Left cardiac atrium (tissue), 4 donors: ENCODE measurements around the gene CNTLN. TPM values are rescaled to one million over a fixed set of nuclear protein-coding genes. Genes with fewer than 3 reads are reported as not detected.
"Not testable (repeated sequence)": the region's sequence is repeated elsewhere in the genome, so short reads cannot be mapped to it uniquely, and the experiment has no call there.

Experiments
- ATAC-seq, 2 donors: fragments of 200-7000 bp; cut with Tn5 transposase; one replicate each; pipeline ENCODE4 v1.9.1; 2020; ENCODE audit warnings: mild to moderate bottlenecking in 2 of 2, moderate library complexity in 2 of 2
- DNase-seq: peaks from one replicate; pipeline ENCODE4 v3.0.0-alpha.2; 2020
- intact Hi-C, 2 donors: fragments of 100-400 bp; cut with DNase I; formaldehyde crosslinking; loops; one replicate each; pipeline versions ENCODE4 v1.14.1 to v1.15.1; 2022 to 2023
- total RNA-seq, 2 donors: library from RNA; stranded (reverse); fragmentation: NEBNext Ultra II Directional; extraction: Animal tissue kit (Norgen Biotek cat#: 25700); gene quantifications; one replicate each; pipeline ENCODE4 v1.2.1, GENCODE V29; 2021
- donor health status: DM: no; HTN: yes; CAD: no.
- donor health status: DM: no; HTN: yes; CAD: no; lungs with severe emphysema.
- donor health status: DM: yes; HTN: yes; CAD: no.
- donor health status: Dilated cardiomyopathy.

CNTLN gene
- total RNA-seq, 2 donors from 2014 or later = 4.5 to 5.3 TPM

DNA sequence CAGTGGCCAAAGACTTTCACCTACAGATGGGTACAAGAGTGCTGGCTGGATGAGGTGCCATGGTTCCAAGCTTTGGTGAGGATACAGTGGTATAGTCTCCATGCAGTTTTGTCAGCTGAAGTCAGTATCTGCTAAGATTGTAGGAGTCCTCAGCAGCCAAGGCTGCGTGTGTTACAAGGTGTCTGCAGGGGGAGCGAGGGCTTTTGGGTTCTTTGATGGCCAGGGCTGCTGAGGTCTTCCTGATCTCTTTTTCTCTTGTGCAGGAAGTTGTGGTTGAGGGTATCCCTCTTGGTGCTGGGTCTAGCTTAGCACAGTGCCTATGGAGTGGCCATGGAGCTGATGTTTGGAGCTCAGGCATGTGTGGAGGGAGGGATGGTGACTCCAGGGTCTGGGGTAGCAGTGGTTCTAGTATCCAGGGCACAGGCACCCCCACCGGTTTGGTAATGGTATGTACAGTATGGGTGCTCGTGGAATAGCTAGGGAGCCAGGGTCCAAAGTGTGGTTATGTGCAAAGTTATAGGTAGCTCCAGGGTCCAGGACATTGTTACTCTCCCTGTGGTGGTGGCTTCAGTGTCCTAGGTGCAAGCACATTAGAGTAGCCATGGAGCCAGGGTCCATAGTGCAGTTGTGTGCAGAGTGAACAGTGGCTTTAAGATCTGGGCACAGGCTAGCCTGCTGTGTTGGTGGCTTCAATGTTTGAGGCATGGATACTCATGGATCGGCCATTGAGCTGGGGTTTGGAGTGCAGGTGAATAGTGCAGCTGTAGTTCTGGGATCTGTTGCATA is 36.7 kb downstream of the CNTLN start:
- DNase-seq (no peak), ATAC-seq (no peak)
- intact Hi-C loops = no loop called here

- intact Hi-C loops, DNase-seq, ATAC-seq: not testable (repeated sequence)
Measured at GRCh38 chr9:17177496-17177895, 42.7 kb downstream of the CNTLN start.

- DNase-seq (no peak), ATAC-seq (no peak)
- intact Hi-C loops = no loop called here
Measured at GRCh38 chr9:17185481-17186029, 50.7 kb downstream of the CNTLN start.

- intact Hi-C loops = no loop called here
- ATAC-seq (no peak), DNase-seq (no peak)
Measured at GRCh38 chr9:17191082-17191481, 56.2 kb downstream of the CNTLN start.

DNA sequence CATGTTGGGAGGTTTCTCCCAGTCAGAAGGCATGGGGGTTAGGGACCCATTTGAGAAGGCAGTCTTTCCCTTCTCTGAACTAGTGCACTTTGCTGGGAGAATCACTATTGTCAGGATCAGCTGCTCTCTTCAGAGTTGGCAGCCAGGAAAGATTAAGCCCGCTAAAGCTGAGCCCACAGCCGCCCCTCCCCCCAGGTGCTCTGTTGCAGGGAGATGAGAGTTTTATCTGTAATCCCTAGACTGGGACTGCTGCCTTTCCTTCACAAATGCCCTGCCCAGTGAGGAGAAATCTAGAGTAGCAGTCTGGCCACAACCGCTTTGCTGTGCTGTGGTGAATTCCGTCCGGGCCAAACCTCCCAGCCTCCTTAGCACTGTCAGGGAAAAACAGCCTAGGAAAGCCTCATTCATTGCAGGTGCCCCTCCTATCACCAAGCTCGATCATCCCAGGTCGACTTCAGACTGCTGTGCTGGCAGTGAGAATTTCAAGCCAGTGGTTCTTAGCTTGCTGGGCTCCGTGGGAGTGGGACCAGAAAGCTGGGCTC is 69.8 kb downstream of the CNTLN start:
- ATAC-seq = peak in 1 of 2 donors; percentile 15
- intact Hi-C loops = no loop called here
- DNase-seq = no peak

GRCh38 chr9:17216011-17216410 is 81.2 kb downstream of the CNTLN start:
- DNase-seq (no peak), ATAC-seq (no peak)
- intact Hi-C loops = no loop called here

DNA sequence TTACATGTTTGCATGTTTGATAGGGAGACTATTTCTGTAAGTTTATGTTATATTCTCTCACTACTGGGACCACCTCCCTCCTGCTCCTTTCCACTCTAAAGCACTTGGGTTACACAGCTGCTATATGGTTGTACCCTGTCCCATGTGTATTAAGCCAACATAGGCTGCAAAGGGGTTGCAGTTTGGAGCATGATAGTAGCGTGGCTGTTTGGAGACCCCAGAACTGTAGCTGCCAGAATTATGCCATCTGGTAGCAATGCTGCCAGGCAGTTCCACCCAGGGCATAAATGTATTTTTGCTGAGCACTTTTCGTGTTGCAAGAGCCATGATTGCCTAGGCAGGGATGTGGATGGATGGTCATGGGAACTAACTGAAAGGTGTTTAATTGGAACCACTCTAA is 81.8 kb downstream of the CNTLN start:
- no peak for DNase-seq
- ATAC-seq = no peak
- intact Hi-C loops = no loop called here

- ATAC-seq = no peak
Measured at GRCh38 chr9:17217272-17217671, 82.4 kb downstream of the CNTLN start.

GRCh38 chr9:17219261-17219660 is 84.4 kb downstream of the CNTLN start:
- DNase-seq = no peak
- intact Hi-C loops = no loop called here
- ATAC-seq = no peak

More at GRCh38 chr9:17217272-17217671, 82.4 kb downstream of the CNTLN start:
- no peak for DNase-seq
- intact Hi-C loops = no loop called here

- ATAC-seq (no peak), DNase-seq (no peak)
- intact Hi-C loops = no loop called here
Measured at GRCh38 chr9:17222932-17223331, 88.1 kb downstream of the CNTLN start.

- ATAC-seq = no peak
- intact Hi-C loops = no loop called here
- DNase-seq = no peak
Measured at GRCh38 chr9:17225407-17225806, 90.6 kb downstream of the CNTLN start.

DNA sequence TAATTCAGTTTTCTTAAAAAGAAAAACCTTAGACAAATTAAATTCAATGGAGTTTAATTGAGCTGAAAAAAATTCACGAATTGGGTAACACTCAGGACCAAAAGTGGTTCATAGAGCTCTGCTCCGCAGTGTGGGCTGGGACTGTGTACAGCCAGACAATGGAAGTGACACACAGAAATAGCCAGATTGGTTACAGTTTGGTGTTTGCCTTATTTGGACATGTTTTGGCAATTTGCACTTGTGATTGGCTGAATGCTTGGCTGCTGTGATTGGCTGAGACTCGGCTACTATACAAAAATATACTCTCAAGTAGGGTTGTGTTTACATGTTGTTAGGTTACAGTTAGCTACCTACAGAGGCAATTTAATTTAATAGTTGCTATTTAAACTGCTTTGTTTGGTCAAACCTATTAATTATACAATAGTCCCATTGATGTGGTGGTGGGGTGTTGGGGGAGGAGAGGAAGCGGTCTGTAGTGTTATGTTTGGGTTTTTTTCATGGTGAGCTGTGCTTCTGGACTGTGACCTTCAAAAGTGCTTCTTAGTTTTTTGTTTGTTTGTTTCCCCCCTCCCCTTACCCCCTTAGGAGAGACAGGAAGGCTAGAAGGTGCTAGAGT is 95.2 kb downstream of the CNTLN start:
- DNase-seq (no peak), ATAC-seq (no peak)
- intact Hi-C loops = no loop called here

DNA sequence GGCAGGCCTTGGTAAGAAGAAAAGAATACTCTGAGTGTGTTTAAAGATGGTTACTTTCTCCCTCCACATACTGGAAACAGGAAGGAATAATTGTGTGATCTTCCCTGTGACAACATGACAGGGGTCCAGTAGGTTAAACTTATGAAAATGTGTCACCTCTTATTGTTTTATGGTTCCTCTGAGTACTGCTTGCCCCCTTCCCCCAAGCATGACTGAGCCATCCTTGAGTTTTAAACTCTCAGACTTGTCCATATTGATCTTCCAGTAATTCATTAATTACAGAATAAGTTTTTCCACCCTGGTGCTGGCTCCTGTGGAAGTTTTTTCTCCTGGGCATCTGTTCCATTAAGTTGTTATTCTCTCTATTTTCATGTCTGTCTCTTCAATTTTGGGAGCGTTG is 95.8 kb downstream of the CNTLN start:
- ATAC-seq = no peak
- intact Hi-C loops = no loop called here
- DNase-seq = no peak

DNA sequence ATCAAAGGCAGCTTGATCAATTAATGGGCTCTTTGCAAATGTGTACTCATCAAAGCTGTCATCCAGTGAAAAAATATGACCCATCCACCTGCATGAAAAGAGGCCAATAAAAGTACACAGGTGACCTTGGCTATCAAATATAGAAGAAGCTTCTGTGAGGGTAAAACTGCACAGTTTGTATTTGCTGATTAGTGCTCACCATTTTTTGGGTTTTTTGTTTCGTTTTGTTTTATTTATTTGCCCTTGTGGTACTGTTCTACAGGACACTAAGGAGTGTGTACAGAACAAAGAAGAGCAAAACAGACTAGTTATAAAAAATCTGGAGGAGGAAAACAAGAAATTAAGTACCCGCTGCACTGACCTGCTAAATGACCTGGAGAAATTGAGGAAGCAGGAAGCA is 101.3 kb downstream of the CNTLN start:
- no peak for ATAC-seq
- DNase-seq = no peak
- intact Hi-C loops = no loop called here

DNA sequence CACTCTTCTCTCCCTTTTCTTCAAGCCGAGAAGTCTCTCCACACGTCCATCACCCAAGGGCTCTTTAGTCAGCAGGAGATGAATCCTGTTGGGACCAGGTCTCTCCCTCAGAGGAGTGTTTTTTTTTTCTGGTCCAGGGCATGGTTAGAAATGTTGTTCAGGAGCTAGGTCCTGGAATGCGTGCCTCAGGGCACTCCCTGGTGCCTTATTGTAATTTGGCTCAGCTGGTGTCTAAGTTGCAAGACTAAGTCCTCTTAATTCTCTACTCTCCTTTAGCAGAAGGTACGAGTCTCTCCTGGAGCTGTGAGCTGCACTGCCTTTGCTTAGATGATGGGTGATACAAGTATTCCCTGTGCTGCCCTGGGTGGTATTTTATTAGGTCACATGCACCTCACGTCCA is 111.9 kb downstream of the CNTLN start:
- intact Hi-C loops = no loop called here
- ATAC-seq = no peak

DNA sequence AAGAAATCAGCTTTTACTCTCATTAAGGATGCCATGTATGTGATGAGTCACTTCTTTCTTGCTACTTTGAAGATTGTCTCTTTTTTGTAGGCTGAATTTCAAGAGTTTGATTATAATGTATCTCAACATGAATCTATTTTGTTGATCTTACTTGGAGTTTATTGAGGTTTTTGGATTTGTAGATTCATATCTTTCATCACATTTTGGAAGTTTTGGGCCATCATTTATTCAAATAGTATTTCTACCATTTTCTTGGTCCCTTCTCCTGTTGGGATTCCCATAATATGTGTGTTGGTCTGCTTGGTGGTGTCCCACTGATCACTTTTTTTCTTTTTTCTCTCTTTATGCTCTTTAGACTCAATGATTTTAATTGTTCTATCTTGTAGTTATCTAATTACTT is 116.3 kb downstream of the CNTLN start:
- ATAC-seq = no peak

More for the DNA sequence above, 111.9 kb downstream of the CNTLN start:
- DNase-seq = no peak

DNA sequence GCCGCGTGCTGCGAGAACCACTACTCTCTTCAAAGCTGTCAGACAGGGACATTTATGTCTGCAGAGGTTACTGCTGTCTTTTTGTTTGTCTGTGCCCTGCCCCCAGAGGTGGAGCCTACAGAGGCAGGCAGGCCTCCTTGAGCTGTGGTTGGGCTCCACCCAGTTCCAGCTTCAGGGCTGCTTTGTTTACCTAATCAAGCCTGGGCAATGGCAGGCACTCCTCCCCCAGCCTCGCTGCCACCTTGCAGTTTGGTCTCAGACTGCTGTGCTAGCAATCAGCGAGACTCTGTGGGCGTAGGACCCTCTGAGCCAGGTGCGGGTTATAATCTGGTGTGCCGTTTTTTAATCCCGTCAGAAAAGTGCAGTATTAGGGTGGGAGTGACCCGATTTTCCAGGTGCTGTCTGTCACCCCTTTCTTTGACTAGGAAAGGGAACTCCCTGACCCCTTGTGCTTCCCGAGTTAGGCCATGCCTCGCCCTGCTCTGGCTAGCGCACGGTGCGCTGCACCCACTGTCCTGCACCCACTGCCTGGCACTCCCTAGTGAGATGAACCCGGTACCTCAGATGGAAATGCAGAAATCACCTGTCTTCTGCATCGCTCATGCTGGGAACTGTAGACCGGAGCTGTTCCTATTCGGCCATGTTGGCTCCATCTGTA is 133.8 kb downstream of the CNTLN start:
- DNase-seq, intact Hi-C loops, ATAC-seq: not testable (repeated sequence)

More for the DNA sequence above, 116.3 kb downstream of the CNTLN start:
- intact Hi-C loops = no loop called here
- DNase-seq = no peak

DNA sequence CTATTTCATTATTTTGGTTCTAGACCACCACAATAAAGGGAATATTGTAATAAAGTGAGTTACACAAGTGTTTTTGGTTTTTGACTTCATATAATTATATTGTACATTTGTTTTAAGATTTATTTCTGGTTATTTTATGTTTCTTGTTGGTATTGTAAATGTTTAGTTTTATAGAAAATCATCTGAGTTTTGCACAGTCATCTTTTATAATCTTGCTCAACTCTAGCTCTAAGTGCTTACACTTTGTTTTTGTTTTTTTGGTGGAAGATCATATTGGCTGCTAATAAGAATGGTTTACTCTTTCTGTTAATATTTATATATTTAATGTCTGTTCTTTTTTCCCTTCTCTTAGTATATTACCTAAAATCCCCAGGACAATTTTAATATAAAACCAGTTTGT is 135.0 kb downstream of the CNTLN start:
- intact Hi-C loops = no loop called here
- no peak for DNase-seq
- ATAC-seq = no peak

DNA sequence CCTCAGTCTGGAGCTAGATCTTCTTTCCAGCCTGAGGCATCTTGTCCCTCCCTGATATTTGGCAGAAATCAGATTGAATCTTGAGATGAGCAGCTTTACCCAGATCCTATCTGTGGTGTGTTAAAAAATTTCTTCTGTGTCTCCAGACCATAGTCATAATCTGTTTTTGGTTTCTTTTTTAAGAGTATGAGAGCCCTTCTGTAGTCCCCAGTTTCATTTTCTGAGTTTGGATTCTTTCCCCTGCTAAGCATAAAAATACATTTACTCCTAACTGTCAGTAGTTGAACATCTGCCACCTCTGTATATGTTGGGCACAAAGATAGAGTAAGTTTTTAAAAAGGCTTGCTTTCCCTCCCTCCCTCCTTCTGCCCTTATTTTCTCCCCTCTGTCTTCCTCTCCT is 137.7 kb downstream of the CNTLN start:
- DNase-seq (no peak), ATAC-seq (no peak)
- intact Hi-C loops = no loop called here
